Loucy (cell line): ENCODE data around the gene LRRN2.

ENCODE experiments used
- H2AFZ ChIP-seq: fragments of 200-600 bp; sonication (generic); 2 replicates; pipeline ENCODE4 v1.6.0; 2016; ENCODE audit warnings: antibody characterized with exemption, mild to moderate bottlenecking, low read length, moderate library complexity
- H3F3A ChIP-seq: fragments of 200-600 bp; 2 replicates; pipeline ENCODE4 v1.6.0; 2016; ENCODE audit warnings: antibody characterized with exemption, low read depth, mild to moderate bottlenecking
- H3K27me3 ChIP-seq: fragments of 200-600 bp; sonication (generic); 2 replicates; pipeline ENCODE4 v1.6.1; 2014; ENCODE audit warnings: low read length, mild to moderate bottlenecking; ENCODE audit not compliant: insufficient read depth, poor library complexity, severe bottlenecking
- H3K36me3 ChIP-seq: fragments of 200-600 bp; sonication (generic); 2 replicates; pipeline ENCODE4 v1.6.1; 2016; ENCODE audit warnings: low read length; ENCODE audit not compliant: insufficient read depth
- H3K4me1 ChIP-seq: fragments of 200-600 bp; sonication (generic); 2 replicates; pipeline ENCODE4 v1.5.1; 2014; ENCODE audit warnings: low read length, mild to moderate bottlenecking; ENCODE audit not compliant: insufficient read depth, poor library complexity, severe bottlenecking
- H3K4me2 ChIP-seq: fragments of 200-600 bp; sonication (generic); 2 replicates; pipeline ENCODE4 v1.6.0; 2014; ENCODE audit warnings: antibody characterized with exemption, low read length, low read depth, mild to moderate bottlenecking; ENCODE audit not compliant: poor library complexity, severe bottlenecking
- H3K4me3 ChIP-seq: fragments of 200-600 bp; sonication (generic); 2 replicates; pipeline ENCODE4 v1.5.1; 2014; ENCODE audit warnings: low read length, mild to moderate bottlenecking, mixed read lengths; ENCODE audit not compliant: poor library complexity, severe bottlenecking
- H3K79me2 ChIP-seq: fragments of 200-600 bp; sonication (generic); 2 replicates; pipeline ENCODE4 v1.6.1; 2014; ENCODE audit warnings: low read length; ENCODE audit not compliant: insufficient read depth
- H3K9ac ChIP-seq: fragments of 200-600 bp; sonication (generic); 2 replicates; pipeline ENCODE4 v1.6.0; 2014; ENCODE audit warnings: mild to moderate bottlenecking, low read depth, low read length, moderate library complexity; ENCODE audit not compliant: poor library complexity, severe bottlenecking
- H3K9me2 ChIP-seq: fragments of 200-600 bp; sonication (generic); replicated peaks from 2 replicates; pipeline ENCODE4 v1.6.1; 2016; ENCODE audit warnings: low read depth, low read length, mixed read lengths
- H3K9me3 ChIP-seq: fragments of 200-600 bp; sonication (generic); 2 replicates; pipeline ENCODE4 v1.6.1; 2014; ENCODE audit warnings: mild to moderate bottlenecking, antibody characterized with exemption, low read length, low read depth; ENCODE audit not compliant: insufficient read depth
- H4K20me1 ChIP-seq: fragments of 200-600 bp; sonication (generic); 2 replicates; pipeline ENCODE4 v1.6.0; 2014; ENCODE audit warnings: antibody characterized with exemption, low read length, mild to moderate bottlenecking; ENCODE audit not compliant: insufficient read depth, poor library complexity, severe bottlenecking
- EZH2phosphoT487 ChIP-seq: fragments of 200-600 bp; IDR thresholded peaks from 2 replicates; pipeline ENCODE4 v1.6.1; 2018; ENCODE audit warnings: antibody characterized with exemption, mild to moderate bottlenecking, moderate library complexity, borderline replicate concordance
- TF ChIP-seq, protein P1 (sequence below): fragments of 200-600 bp; sonication (generic); conservative IDR thresholded peaks from 2 replicates; pipeline ENCODE4 v1.5.1; 2014; ENCODE audit warnings: mild to moderate bottlenecking, antibody characterized with exemption, low read length

LRRN2 gene

DNA sequence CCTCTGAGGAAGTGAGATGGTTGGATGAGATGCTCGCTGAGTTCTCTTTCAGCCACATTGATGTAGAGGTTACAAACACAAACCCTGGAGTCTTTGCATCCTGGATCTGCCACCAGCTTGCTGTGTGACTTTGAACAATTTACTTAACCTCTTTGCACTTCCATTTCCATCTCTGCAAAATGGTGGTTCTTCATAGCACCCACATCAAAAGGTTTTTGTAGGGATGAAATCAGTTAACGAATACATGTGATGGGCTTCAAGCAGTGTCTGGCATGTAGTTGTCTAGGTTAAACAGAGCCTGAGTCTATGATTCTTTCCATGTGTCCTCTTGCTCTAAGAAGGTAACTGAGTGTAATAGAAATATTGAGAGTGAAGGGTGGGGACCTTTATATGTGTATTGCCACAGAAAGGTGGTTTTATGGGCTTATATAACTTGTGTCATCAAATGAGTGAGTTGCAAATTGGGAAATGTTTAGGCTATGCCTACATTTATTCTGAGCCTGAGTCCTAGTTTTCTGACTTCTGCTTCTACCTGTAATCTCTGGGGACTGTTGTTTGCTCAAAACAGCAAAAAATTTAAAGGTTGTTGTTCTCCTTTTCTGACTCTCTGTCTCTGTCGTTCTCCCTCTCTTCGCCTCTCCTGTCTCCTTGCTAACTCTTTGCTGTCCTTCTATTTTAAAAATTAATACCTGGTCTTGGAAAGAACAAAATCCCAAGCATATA is 27.3 kb upstream of the LRRN2 start:
- Histone ChIP-seq H3K4me2 (no peak overlapping the region), H3F3A (no peaks in the 10 kb centered on the region), H3K9ac (no peak overlapping the region), H3K36me3 (no peaks in the 10 kb centered on the region), H3K27me3 (no peaks in the 10 kb centered on the region), H3K79me2 (no peaks in the 10 kb centered on the region), H3K9me3 (no peaks in the 10 kb centered on the region), H3K4me3 (no peak overlapping the region), H2AFZ (no peak overlapping the region), H3K4me1 (no peaks in the 10 kb centered on the region), H4K20me1 (no peaks in the 10 kb centered on the region), H3K9me2 (no peaks in the 10 kb centered on the region)
- TF ChIP-seq EZH2phosphoT487 = no peak
- TF ChIP-seq, protein P1, sequence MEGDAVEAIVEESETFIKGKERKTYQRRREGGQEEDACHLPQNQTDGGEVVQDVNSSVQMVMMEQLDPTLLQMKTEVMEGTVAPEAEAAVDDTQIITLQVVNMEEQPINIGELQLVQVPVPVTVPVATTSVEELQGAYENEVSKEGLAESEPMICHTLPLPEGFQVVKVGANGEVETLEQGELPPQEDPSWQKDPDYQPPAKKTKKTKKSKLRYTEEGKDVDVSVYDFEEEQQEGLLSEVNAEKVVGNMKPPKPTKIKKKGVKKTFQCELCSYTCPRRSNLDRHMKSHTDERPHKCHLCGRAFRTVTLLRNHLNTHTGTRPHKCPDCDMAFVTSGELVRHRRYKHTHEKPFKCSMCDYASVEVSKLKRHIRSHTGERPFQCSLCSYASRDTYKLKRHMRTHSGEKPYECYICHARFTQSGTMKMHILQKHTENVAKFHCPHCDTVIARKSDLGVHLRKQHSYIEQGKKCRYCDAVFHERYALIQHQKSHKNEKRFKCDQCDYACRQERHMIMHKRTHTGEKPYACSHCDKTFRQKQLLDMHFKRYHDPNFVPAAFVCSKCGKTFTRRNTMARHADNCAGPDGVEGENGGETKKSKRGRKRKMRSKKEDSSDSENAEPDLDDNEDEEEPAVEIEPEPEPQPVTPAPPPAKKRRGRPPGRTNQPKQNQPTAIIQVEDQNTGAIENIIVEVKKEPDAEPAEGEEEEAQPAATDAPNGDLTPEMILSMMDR = no peak

DNA sequence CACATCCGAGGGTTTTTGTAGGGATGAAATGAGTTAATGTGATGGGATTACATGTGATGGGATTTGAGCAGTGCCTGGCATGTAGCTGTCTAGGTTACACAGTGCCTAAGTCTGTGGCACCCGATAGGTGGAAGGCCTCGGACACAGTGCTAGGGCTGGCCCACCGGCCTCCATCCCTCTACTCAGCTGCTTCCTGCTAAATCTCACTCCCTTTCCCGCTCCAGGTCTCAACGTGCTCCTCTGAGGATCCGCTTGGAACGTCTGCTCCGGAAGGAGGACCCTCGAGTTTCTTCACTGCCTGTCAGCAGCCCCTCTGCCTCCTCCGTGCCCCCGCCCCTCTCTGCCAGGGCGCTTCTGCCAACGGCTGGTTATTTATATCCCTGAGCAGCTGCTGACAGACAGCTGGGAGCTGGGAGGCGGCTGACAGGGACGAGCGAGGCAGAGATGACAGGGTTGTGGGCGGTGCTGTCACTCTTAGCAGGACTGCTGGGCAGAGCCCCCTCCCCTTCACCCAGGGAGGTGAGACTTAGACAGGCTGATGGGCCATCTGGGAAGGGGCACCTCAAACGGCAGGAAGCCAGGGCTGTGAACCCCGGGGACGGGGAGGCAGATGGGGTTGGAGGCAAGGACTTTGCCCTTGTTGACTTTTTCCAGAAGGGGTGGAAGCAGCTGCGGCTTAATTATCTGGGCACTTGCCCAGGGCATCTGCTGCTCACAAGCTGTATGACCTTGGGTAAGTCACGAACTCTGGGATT is 26.6 kb upstream of the LRRN2 start:
- no peak overlapping the region for H3K9ac ChIP-seq
- H3K27me3 ChIP-seq = no peaks in the 10 kb centered on the region
- TF ChIP-seq EZH2phosphoT487 = no peak
- TF ChIP-seq, protein P1 = no peak

GRCh38 chr1:204711103-204711946 is 25.8 kb upstream of the LRRN2 start:
- no peak overlapping the region for H3K4me2 ChIP-seq
- no peaks in the 10 kb centered on the region for H3K9me2 ChIP-seq
- no peak overlapping the region for H3K9ac ChIP-seq
- H3K36me3 ChIP-seq = no peaks in the 10 kb centered on the region
- H3K4me3 ChIP-seq = no peak overlapping the region
- TF ChIP-seq EZH2phosphoT487 = no peak
- TF ChIP-seq, protein P1 = no peak
- H3K9me3 ChIP-seq = no peaks in the 10 kb centered on the region
- no peaks in the 10 kb centered on the region for H3F3A ChIP-seq
- no peaks in the 10 kb centered on the region for H3K4me1 ChIP-seq
- no peaks in the 10 kb centered on the region for H3K27me3 ChIP-seq
- H2AFZ ChIP-seq = no peak overlapping the region
- no peaks in the 10 kb centered on the region for H4K20me1 ChIP-seq
- H3K79me2 ChIP-seq = no peaks in the 10 kb centered on the region

More for the DNA sequence above, 26.6 kb upstream of the LRRN2 start:
- H4K20me1 ChIP-seq = no peaks in the 10 kb centered on the region
- no peaks in the 10 kb centered on the region for H3K9me2 ChIP-seq
- H3F3A ChIP-seq = no peaks in the 10 kb centered on the region
- no peaks in the 10 kb centered on the region for H3K4me1 ChIP-seq
- H3K4me2 ChIP-seq = no peak overlapping the region
- no peak overlapping the region for H3K4me3 ChIP-seq
- H3K9me3 ChIP-seq = no peaks in the 10 kb centered on the region
- no peaks in the 10 kb centered on the region for H3K36me3 ChIP-seq
- H2AFZ ChIP-seq = no peak overlapping the region
- no peaks in the 10 kb centered on the region for H3K79me2 ChIP-seq
